Fibroblast of villous mesenchyme (primary cell): ENCODE data around the gene KCNJ4. TPM values are rescaled to one million over a fixed set of nuclear protein-coding genes. Genes with fewer than 3 reads are reported as not detected.
A peak's percentile ranks its signal among the peaks of the same experiment; 100 is the strongest.

Source experiments
- DNase-seq: peaks from one replicate; pipeline ENCODE4 v3.0.0-alpha.2; 2010; ENCODE audit warnings: low read depth
- H3K4me3 ChIP-seq: 2 replicates; pipeline ENCODE4 v1.5.1; 2011; ENCODE audit warnings: low read depth, mild to moderate bottlenecking, low read length
- total RNA-seq: library from RNA; depleted of rRNA; stranded (reverse); fragments of >200 nt; gene quantifications from 2 replicates; pipeline ENCODE4 v1.2.3, GENCODE V29; 2012
- TF ChIP-seq, protein P1 (sequence below): IDR thresholded peaks from 2 replicates; pipeline ENCODE4 v1.5.1; 2012; ENCODE audit warnings: low read depth, mild to moderate bottlenecking, low read length; ENCODE audit not compliant: insufficient read depth

KCNJ4 gene
- total RNA-seq, 1 donor, result not detected

DNA sequence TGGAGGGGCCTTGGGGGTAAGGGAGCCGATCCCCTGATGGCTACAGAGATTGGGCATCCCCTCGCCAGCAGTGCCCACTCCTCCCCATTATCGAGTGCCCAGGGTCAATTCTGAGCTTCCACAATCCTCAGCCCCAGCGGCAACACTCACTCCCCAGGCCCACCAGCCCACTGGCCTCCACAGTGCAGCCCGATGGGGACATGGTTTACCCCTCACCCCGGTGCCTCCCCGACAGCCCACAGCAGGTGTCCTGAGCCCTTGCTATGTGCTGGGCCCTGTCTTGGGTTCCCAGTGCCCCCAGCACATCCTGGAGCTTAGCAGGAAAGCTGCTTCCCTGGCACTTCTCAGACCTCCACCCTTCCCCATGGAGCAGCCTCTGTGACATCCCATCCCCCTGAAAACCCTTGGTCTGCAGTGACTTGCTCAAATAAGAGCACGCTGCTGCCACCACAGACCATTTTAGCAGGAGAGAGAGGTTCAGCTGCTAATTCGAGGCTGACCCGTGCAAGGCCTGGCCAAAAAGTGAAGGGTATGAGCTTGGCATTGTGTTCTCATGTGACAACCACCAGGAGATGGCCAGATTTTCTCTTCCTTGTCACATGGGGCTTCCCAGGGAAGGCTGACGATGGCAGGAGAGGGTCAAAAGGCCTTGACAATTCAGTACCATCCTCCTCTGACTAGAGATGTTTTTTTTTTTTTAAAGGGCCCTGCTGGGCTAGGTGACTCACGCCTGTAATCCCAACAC is 23.6 kb downstream of the KCNJ4 start:
- no peak overlapping the region for H3K4me3 ChIP-seq
- DNase-seq, result no peak
- TF ChIP-seq, protein P1, sequence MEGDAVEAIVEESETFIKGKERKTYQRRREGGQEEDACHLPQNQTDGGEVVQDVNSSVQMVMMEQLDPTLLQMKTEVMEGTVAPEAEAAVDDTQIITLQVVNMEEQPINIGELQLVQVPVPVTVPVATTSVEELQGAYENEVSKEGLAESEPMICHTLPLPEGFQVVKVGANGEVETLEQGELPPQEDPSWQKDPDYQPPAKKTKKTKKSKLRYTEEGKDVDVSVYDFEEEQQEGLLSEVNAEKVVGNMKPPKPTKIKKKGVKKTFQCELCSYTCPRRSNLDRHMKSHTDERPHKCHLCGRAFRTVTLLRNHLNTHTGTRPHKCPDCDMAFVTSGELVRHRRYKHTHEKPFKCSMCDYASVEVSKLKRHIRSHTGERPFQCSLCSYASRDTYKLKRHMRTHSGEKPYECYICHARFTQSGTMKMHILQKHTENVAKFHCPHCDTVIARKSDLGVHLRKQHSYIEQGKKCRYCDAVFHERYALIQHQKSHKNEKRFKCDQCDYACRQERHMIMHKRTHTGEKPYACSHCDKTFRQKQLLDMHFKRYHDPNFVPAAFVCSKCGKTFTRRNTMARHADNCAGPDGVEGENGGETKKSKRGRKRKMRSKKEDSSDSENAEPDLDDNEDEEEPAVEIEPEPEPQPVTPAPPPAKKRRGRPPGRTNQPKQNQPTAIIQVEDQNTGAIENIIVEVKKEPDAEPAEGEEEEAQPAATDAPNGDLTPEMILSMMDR, result no peak

DNA sequence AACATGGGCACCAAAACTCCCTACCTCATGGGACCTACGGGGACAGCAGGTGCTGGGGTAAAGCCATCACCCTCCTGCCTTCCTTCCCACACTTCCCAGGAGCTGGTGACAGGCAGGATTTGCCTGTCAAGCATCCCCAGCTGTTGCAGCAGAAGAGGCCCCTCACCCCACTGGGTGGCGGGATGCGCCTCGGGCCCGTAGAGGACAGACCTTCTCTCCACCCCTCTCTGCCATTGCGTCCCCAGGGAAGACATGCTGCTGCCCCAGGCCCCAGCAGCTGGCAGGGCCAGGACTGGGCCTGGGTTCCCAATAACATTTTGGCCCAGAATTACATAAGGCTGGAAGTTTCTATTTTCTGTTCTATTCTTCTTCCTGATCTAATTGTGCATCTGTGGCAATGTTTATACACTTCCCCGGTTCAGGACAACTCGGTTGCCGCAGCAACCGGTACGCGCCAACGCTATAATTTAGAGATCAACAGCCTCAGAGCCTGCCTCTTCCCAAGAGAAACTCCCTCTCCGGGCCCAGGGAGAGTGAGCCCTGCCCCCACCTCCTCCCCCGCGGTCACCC is 25.4 kb downstream of the KCNJ4 start:
- no peak overlapping the region for H3K4me3 ChIP-seq
- DNase-seq, result peak; percentile 9
- TF ChIP-seq, protein P1, result no peak

DNA sequence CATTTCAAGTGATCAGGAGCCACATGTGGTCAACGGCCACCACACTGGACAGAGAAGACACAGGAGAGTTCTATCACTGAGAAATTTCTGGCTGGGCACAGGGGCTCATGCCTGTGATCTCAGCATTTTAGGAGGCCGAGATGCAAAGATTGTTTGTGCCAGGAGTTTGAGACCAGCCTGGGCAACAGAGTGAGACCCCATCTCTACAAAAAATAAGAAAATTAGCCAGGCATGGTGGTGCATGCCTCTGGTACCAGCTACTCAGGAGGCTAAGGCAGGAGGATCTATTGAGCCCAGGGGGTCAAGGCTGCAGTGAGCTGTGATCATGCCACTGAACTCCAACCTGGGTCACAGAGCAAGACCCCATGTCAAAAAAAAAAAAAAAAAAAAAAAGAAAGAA is 26.3 kb downstream of the KCNJ4 start:
- TF ChIP-seq, protein P1, result no peak
- no peak for DNase-seq
- H3K4me3 ChIP-seq, result no peak overlapping the region

DNA sequence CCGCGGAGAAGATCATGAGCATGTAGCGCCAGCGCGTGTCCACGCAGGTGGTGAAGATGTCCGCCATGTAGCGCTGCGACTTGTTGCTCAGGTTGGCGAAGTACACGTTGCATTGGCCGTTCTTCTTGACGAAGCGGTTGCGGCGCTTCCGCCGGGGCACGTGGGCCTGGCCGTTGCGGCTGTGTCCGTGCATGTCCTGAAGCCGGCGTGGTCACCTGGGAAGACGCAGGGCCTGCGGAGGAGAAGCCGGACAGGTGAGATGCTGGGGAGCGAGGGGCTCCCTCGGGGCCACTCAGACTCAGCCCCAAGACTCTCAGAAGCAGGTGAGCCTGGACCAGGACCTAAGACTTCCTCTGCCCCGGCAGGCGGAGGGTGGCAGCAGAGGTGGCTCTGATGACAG is 27.1 kb downstream of the KCNJ4 start:
- H3K4me3 ChIP-seq, result no peak overlapping the region
- no peak for DNase-seq
- TF ChIP-seq, protein P1, result no peak

DNA sequence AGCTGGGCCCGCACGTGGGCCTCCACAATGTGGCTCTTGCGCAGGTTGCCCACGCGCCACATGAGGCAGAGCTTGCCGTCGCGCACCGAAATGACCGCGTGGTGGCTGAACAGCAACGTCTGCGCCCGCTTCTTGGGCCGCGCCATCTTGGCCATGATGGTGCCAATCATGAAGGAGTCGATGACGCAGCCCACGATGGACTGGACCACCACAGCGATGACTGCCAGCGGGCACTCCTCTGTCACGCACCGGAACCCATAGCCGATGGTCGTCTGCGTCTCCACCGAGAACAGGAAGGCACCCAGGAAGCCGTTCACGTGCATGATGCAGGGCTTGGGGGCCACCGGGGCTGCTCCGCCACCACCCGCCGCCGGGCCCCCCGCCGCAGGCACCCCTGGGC is 27.5 kb downstream of the KCNJ4 start:
- TF ChIP-seq, protein P1, result no peak
- no peak for DNase-seq

DNA sequence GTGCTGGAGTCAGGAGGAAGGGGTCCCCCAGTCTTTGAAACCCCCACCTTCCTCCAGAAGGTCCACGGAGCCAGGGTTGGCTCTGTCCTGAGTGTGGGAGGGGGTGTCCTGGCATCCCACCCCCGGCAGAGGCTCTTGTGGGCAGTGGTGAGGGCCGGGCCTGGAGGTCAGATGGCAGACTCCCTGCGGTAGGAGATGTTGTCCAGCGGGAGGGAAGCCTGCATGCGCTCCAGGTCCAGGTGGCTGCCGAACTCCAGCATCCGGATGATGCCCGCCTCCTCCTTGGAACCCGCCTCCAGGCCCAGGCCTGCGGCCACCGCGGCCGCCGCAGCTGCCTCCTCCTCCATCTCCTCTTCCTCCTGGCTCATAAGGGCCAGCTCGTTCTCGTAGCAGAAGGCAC is 28.4 kb downstream of the KCNJ4 start:
- H3K4me3 ChIP-seq, result no peak overlapping the region
- TF ChIP-seq, protein P1, result no peak
- no peak for DNase-seq

More for the DNA sequence above, 27.5 kb downstream of the KCNJ4 start:
- H3K4me3 ChIP-seq, result no peak overlapping the region
